Neuronal stem cell (in vitro differentiated cells): Measurements from ENCODE around the gene CDA.

Experiments used
- DNase-seq: peaks from one replicate; pipeline ENCODE4 v3.0.0-alpha.2; 2013; ENCODE audit warnings: low spot score
- H2AFZ ChIP-seq: one replicate; pipeline ENCODE4 v1.6.1; 2013; ENCODE audit warnings: mild to moderate bottlenecking, low read length, inconsistent platforms
- H2AK5ac ChIP-seq: 2 replicates; pipeline ENCODE4 v1.6.1; 2013; ENCODE audit warnings: low read depth, mild to moderate bottlenecking, inconsistent platforms, low read length, moderate library complexity, mixed read lengths
- H2BK120ac ChIP-seq: 2 replicates; pipeline ENCODE4 v1.6.1; 2013; ENCODE audit warnings: low read depth, mild to moderate bottlenecking, inconsistent platforms, low read length, moderate library complexity, mixed read lengths
- H2BK12ac ChIP-seq: one replicate; pipeline ENCODE4 v1.6.1; 2013; ENCODE audit warnings: low read length, inconsistent platforms
- H2BK15ac ChIP-seq: 2 replicates; pipeline ENCODE4 v1.6.1; 2013; ENCODE audit warnings: mild to moderate bottlenecking, low read length, inconsistent platforms, mixed read lengths
- H2BK5ac ChIP-seq: one replicate; pipeline ENCODE4 v1.6.1; 2013; ENCODE audit warnings: inconsistent platforms, mild to moderate bottlenecking, low read length, moderate library complexity
- H3K14ac ChIP-seq: one replicate; pipeline ENCODE4 v1.6.1; 2013; ENCODE audit warnings: low read length, inconsistent platforms
- H3K18ac ChIP-seq: 2 replicates; pipeline ENCODE4 v1.6.1; 2013; ENCODE audit warnings: low read length, inconsistent platforms
- H3K23ac ChIP-seq: 2 replicates; pipeline ENCODE4 v1.6.1; 2013; ENCODE audit warnings: low read depth, mild to moderate bottlenecking, mixed read lengths, low read length, inconsistent platforms; ENCODE audit not compliant: poor library complexity
- H3K27ac ChIP-seq: replicated peaks from 3 replicates; pipeline ENCODE4 v1.5.1; 2013; ENCODE audit warnings: low read length, inconsistent platforms
- H3K27me3 ChIP-seq, 3 experiments: 2 replicates each; pipeline ENCODE4 v1.6.1; 2013; ENCODE audit warnings: low read length in 3 of 3, mild to moderate bottlenecking in 2 of 3, inconsistent platforms in 1 of 3, low read depth in 1 of 3, mixed read lengths in 1 of 3, moderate library complexity in 1 of 3; ENCODE audit not compliant: control insufficient read depth in 3 of 3, insufficient read depth in 3 of 3
- H3K36me3 ChIP-seq, 2 donors: replicated peaks in 1 of 2; 2 replicates each; pipeline ENCODE4 v1.6.1; 2013; ENCODE audit warnings: low read length in 2 of 2; ENCODE audit not compliant: control insufficient read depth in 2 of 2, insufficient read depth in 2 of 2
- H3K4ac ChIP-seq: 2 replicates; pipeline ENCODE4 v1.6.1; 2013; ENCODE audit warnings: inconsistent platforms, mild to moderate bottlenecking, low read length, moderate library complexity
- H3K4me1 ChIP-seq, 2 donors: 1 replicate in 1 of 2; 2 replicates in 1 of 2; pipeline ENCODE4 v1.6.1; 2013; ENCODE audit warnings: low read length in 2 of 2, low read depth in 1 of 2; ENCODE audit not compliant: control insufficient read depth in 2 of 2, insufficient read depth in 1 of 2
- H3K4me2 ChIP-seq: one replicate; pipeline ENCODE4 v1.6.1; 2013; ENCODE audit warnings: mild to moderate bottlenecking, low read length, inconsistent platforms; ENCODE audit not compliant: insufficient read depth, poor library complexity, severe bottlenecking
- H3K4me3 ChIP-seq, 2 donors: 2 replicates each; pipeline ENCODE4 v1.5.1; 2013; ENCODE audit warnings: low read length in 2 of 2, mild to moderate bottlenecking in 2 of 2, inconsistent platforms in 1 of 2, moderate library complexity in 1 of 2
- H3K79me1 ChIP-seq: one replicate; pipeline ENCODE4 v1.6.1; 2013; ENCODE audit warnings: low read depth, mild to moderate bottlenecking, inconsistent platforms, low read length, moderate library complexity
- H3K9ac ChIP-seq: one replicate; pipeline ENCODE4 v1.6.1; 2013; ENCODE audit warnings: mild to moderate bottlenecking, low read depth, low read length, inconsistent platforms; ENCODE audit not compliant: poor library complexity
- H3K9me3 ChIP-seq, 2 donors: replicated peaks in 1 of 2; 2 replicates each; pipeline versions ENCODE3 to v1.6.1; 2013; ENCODE audit warnings: low read length in 2 of 2, mild to moderate bottlenecking in 2 of 2, inconsistent platforms in 1 of 2, low read depth in 1 of 2, mixed read lengths in 1 of 2, moderate library complexity in 1 of 2; ENCODE audit not compliant: control insufficient read depth in 2 of 2, insufficient read depth in 1 of 2
- H4K8ac ChIP-seq: one replicate; pipeline ENCODE4 v1.6.1; 2013; ENCODE audit warnings: low read depth, mild to moderate bottlenecking, inconsistent platforms, low read length, moderate library complexity
- H4K91ac ChIP-seq: one replicate; pipeline ENCODE4 v1.6.1; 2013; ENCODE audit warnings: low read length, low read depth, mild to moderate bottlenecking, inconsistent platforms; ENCODE audit not compliant: poor library complexity
- WGBS, 2 donors: extraction: QIAGEN DNeasy Blood & Tissue Kit; methylation state at CpG; one replicate each; pipeline ENCODE4 v1.1.7; 2013; ENCODE audit warnings: missing lambda C conversion rate in 2 of 2, mixed read lengths in 1 of 2; ENCODE audit not compliant: insufficient read length in 2 of 2, insufficient replicate concordance in 1 of 2; ENCODE audit errors: extremely low coverage in 2 of 2; 5-methylcytosine and 5-hydroxymethylcytosine counted together

Gene CDA

DNA sequence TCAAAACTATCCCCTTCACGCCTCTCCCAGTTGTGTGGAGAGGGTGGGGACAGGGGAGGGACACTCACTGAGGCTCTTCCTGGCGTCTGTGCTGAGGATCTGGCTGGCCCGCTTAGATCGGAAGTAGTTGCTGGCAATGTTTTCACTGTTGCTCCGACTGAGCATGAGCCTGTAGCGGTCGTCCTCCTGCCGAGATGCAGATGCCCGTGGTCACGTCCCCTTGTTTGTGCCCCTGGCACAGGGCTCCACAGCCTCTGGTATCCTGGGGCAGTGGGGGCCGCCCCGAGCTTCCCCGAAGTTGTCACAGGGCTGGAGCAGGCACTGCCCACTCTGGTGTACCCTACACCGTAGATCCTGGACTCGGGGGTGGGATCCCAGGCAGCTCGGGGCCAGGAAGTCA, 77.2 kb downstream of the CDA start:
- WGBS, 2 donors, result no CpG with 5 or more reads among the region's 16 CpGs
- Histone ChIP-seq H2AFZ (peak overlapping the region; percentile 69), H4K8ac (no peak overlapping the region), H3K27ac (no peak overlapping the region), H3K9ac (no peak overlapping the region), H3K9me3 (peaks cover 0 to 3% of the 10 kb centered on the region in 2 donors), H2BK5ac (no peak overlapping the region), H2BK120ac (no peak overlapping the region), H2BK12ac (no peak overlapping the region), H3K79me1 (peaks cover under 1% of the 10 kb centered on the region), H3K4me2 (no peak overlapping the region), H3K27me3 (no peaks in the 10 kb centered on the region), H3K18ac (no peak overlapping the region), H3K14ac (no peak overlapping the region), H3K4ac (no peak overlapping the region), H3K23ac (no peak overlapping the region), H4K91ac (no peak overlapping the region), H2BK15ac (no peak overlapping the region), H3K4me3 (no peak overlapping the region), H2AK5ac (no peak overlapping the region), H3K36me3 (no peaks in the 10 kb centered on the region), H3K4me1 (peaks cover 4 to 11% of the 10 kb centered on the region in 2 donors)
- no peak for DNase-seq

DNA sequence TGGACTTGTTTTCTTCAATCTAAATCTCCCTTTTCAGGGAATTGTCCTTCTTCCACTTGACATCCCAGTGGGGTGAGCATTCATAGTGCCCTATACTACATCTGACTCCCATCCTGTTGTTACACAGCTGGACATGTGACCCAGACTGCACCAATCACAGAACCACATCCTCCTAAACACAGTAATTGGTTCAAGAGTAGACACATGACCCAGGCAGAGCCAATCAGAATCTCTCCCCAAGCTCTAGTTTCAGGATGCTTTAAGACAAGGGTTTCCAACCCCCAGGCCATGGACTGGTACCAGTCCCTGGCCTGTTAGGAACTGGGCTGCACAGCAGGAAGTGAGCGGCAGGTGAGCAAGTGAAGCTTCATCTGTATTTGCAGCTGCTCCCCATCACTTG, 77.9 kb downstream of the CDA start:
- H3K14ac ChIP-seq, result no peak overlapping the region
- peaks cover 0 to 3% of the 10 kb centered on the region in 2 donors for H3K9me3 ChIP-seq
- no peak overlapping the region for H3K4ac ChIP-seq
- H2BK12ac ChIP-seq, result no peak overlapping the region
- H3K4me1 ChIP-seq, result peaks cover 4 to 11% of the 10 kb centered on the region in 2 donors
- H3K36me3 ChIP-seq, result peaks cover 0 to 2% of the 10 kb centered on the region in 2 donors
- H3K79me1 ChIP-seq, result no peaks in the 10 kb centered on the region
- no peak overlapping the region for H4K91ac ChIP-seq
- no peaks in the 10 kb centered on the region for H3K27me3 ChIP-seq
- H3K9ac ChIP-seq, result no peak overlapping the region
- no peak overlapping the region for H3K27ac ChIP-seq
- H3K18ac ChIP-seq, result no peak overlapping the region
- no peak overlapping the region for H3K4me2 ChIP-seq
- H2BK120ac ChIP-seq, result no peak overlapping the region
- H2BK5ac ChIP-seq, result no peak overlapping the region
- no peak overlapping the region for H3K4me3 ChIP-seq
- H3K23ac ChIP-seq, result no peak overlapping the region
- no peak overlapping the region for H2BK15ac ChIP-seq
- WGBS, 2 donors, result no CpG with 5 or more reads among the region's 1 CpG
- peak overlapping the region; percentile 33 for H2AFZ ChIP-seq
- no peak overlapping the region for H2AK5ac ChIP-seq
- no peak for DNase-seq
- no peak overlapping the region for H4K8ac ChIP-seq
